8988T (cell line): ENCODE results near the gene CRHR2.
"Not testable (repeated sequence)": the region's sequence is repeated elsewhere in the genome, so short reads cannot be mapped to it uniquely, and the experiment has no call there.

Experiments
- DNase-seq: peaks from one replicate; pipeline ENCODE4 v3.0.0; 2011

The CRHR2 gene

GRCh38 chr7:30652132-30652531, 30.1 kb downstream of the CRHR2 start:
- DNase-seq: no peak

- DNase-seq: no peak
These were observed 31.8 kb downstream of the CRHR2 start for GRCh38 chr7:30650421-30650808.

GRCh38 chr7:30649717-30650420, 32.4 kb downstream of the CRHR2 start:
- no peak for DNase-seq

- DNase-seq: no peak
These were observed 33.3 kb downstream of the CRHR2 start for GRCh38 chr7:30648744-30649540.

GRCh38 chr7:30647589-30648364, 34.5 kb downstream of the CRHR2 start:
- no peak for DNase-seq

GRCh38 chr7:30646154-30646553, 36.1 kb downstream of the CRHR2 start:
- no peak for DNase-seq

GRCh38 chr7:30645661-30646060, 36.6 kb downstream of the CRHR2 start:
- no peak for DNase-seq

- no peak for DNase-seq
These were observed 37.8 kb downstream of the CRHR2 start for GRCh38 chr7:30644286-30644955.

- DNase-seq: no peak
These were observed 39.5 kb downstream of the CRHR2 start for GRCh38 chr7:30642789-30643188.

GRCh38 chr7:30642322-30642721, 39.9 kb downstream of the CRHR2 start:
- not testable (repeated sequence) for DNase-seq

GRCh38 chr7:30635798-30636197, 46.5 kb downstream of the CRHR2 start:
- no peak for DNase-seq

- DNase-seq: no peak
These were observed 47.5 kb downstream of the CRHR2 start for GRCh38 chr7:30634634-30635201.

- no peak for DNase-seq
These were observed 48.0 kb downstream of the CRHR2 start for GRCh38 chr7:30634193-30634626.

- DNase-seq: no peak
These were observed 49.0 kb downstream of the CRHR2 start for GRCh38 chr7:30633223-30633622.

- no peak for DNase-seq
These were observed 51.3 kb downstream of the CRHR2 start for GRCh38 chr7:30630986-30631385.

GRCh38 chr7:30627026-30627425, 55.2 kb downstream of the CRHR2 start:
- DNase-seq: no peak

GRCh38 chr7:30625283-30625682, 57.0 kb downstream of the CRHR2 start:
- DNase-seq: no peak

GRCh38 chr7:30618961-30619360, 63.3 kb downstream of the CRHR2 start:
- no peak for DNase-seq

GRCh38 chr7:30618080-30618676, 64.1 kb downstream of the CRHR2 start:
- DNase-seq: no peak

GRCh38 chr7:30617359-30617758, 64.9 kb downstream of the CRHR2 start:
- no peak for DNase-seq

GRCh38 chr7:30616318-30616717, 65.9 kb downstream of the CRHR2 start:
- no peak for DNase-seq
